CD4-positive, alpha-beta T cell treated with Interferon gamma for 1 hour (primary cell): ENCODE measurements around the gene RASD1.

Experiments
- DNase-seq: peaks from one replicate; pipeline ENCODE4 v3.0.0-alpha.2; 2020

RASD1 gene, protein sequence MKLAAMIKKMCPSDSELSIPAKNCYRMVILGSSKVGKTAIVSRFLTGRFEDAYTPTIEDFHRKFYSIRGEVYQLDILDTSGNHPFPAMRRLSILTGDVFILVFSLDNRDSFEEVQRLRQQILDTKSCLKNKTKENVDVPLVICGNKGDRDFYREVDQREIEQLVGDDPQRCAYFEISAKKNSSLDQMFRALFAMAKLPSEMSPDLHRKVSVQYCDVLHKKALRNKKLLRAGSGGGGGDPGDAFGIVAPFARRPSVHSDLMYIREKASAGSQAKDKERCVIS

DNA sequence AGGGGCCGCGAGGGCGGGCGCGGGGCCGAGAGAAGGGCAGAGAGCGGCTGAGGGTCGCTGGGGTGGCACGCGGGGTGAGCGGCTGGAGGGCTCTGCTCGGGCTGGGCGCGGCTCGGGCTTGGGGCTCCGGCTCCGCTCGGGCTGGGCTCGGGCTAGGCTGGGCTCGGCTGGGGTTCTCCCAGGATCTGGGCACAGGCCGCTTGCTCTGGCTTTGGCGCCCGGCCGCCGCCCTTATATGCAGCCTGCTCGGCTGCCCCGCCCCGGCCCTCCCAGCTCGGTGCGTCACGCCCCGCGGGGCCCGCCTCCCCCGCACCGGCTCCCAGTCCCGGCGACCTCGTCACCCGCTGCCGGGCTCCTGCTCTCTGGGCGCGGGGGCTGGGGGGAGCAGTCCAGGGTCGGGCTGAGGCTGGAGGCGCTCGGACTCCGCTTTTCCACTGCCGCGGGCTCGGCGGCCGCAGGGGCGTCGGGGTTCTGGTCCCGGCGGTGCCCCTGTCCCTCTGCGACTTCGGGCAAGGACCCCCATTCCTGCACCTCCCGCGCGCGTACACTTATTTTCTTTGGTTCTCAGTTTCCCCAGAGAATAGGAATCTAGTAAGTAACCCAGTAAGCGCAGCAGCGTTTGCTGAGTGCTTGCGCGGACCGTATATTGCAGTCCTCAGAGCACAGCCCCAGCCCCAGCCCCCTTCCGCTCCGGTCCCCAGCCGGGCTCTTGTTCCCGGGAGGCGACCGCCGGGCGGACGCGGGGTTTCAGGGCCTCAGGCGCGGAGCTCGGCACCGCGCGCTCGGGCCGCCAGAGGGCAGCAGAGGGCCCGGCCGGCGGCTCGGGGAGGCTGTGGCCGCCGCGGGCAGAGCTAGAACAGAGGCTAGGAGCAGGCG is at the start of gene RASD1:
TSS of gene RASD1 (minus strand) at position 207 of the 876 bp plus-strand sequence. CDS start 214 bp downstream, outside the sequence.
- DNase-seq = peak; percentile 78

- DNase-seq = no peak
These were observed 49.8 kb upstream of the RASD1 start for GRCh38 chr17:17545984-17546383.

DNA sequence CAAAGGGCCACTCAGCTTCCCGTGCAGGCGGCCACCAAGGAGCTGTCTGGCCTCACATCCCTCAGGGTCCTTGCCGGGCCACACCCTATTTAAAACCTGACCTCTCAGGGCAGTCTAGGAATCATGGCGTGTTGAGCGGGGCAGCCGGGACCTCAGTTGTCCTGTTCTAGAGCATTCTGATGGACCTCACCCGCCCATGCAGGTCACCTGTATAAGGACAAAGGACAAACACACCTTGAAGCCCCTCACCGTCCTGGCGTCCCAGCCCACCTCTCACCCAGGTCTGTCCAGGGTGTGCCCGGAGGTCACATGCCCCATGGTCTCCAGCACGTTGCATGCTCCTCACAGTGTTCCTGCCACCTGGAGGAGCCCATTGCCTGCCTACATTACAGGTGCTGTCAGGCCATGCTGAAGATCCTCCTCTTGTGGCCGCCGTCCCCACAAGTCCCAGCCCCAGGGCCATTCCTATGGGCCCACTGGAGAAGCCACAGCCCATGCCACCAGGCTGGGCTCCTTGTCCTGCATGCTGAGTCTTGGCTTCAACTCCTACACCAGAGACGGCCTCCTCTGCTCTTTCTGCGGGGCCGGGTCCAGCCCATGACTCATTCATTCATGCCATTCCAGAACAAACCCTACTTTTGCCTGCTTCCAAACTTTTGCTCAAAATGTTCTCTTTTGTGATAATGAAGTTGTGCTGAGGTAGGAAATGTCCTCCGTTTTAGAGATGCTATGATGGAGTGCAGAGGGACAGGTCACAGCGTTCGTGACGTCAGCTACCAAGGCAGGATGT is 49.0 kb upstream of the RASD1 start:
- no peak for DNase-seq

GRCh38 chr17:17542906-17543635 is 46.9 kb upstream of the RASD1 start:
- no peak for DNase-seq

- no peak for DNase-seq
These were observed 45.4 kb upstream of the RASD1 start for GRCh38 chr17:17541640-17542001.

GRCh38 chr17:17540935-17541639 is 44.9 kb upstream of the RASD1 start:
- DNase-seq = no peak

- DNase-seq = no peak
These were observed 44.2 kb upstream of the RASD1 start for GRCh38 chr17:17540278-17540906.

DNA sequence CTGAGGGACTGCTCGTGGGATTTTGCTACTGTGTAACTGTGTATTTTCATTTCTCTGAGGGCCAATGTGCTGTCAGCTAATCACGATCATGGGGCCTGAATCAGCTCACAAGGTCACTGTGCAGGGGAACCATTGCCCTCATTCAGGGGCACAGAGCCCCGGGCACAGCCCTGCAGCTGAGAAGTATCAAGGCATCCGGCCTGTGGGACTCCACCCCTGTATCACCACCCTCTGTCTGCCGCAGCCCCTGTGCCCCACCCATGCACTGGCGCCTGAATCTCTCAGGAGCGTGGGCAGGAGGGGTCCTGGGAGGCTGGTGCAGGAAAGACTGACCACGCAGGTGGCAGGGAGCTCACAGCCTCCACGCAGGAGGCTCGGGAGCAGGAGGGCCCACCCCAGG is 43.4 kb upstream of the RASD1 start:
- no peak for DNase-seq

- DNase-seq = no peak
These were observed 42.5 kb upstream of the RASD1 start for GRCh38 chr17:17538417-17539391.

DNA sequence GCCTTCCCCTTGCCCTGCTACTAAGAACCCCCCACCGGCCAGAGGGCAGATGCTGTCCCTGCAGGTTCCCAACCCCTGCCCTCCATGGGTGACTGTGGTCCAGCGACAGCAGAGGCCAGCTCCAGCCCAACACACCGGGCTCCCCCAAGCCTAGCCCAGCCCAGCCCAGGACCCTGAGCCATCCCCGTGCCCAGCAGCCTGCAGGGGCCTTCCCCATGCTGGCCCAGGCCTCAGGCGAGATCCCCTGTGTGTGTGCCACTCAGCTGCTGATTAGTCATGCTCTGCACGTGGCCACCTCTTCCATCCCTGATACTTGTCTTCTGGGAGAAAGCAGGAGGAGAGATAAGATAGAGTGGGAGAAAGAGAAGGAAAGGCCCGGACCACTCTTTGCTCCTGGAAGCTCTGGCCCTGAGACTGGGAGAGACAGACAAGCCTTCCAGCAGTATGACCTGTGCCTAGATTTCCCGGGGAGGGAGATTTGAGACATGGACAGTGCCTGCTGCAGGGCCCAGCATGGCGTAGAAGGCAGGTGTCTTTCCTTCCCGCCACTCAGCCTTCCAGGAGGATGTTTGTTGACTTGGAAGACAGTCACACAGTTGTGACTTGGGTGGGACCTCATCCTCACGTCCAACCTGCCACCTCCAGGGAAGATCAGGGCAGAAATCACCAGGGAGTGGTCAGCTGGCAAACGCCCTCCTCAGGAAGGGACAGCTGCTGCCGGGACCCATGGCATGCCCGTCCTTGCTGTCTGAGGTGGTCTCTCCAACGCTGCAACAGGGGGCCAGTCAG is 41.3 kb upstream of the RASD1 start:
- no peak for DNase-seq

DNA sequence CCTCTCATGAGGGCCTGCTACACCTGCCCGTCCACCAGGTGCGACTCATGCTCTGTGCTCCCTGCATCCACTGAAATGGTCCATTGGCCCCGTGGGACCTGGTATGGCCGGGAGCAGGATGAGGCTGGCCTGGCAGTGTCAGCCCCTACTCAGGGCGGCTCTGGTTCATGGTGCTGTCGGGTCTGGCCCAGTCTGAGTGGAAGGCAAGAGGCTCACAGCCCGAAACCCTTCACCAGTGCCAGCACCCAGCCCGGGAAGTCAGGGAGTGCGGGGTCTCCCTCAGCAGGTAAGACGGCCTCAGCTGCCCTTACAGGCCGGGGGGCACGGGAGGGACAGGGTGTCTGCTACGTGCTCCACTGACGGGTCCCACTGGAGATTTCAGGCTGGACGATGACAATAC is 40.5 kb upstream of the RASD1 start:
- no peak for DNase-seq

DNA sequence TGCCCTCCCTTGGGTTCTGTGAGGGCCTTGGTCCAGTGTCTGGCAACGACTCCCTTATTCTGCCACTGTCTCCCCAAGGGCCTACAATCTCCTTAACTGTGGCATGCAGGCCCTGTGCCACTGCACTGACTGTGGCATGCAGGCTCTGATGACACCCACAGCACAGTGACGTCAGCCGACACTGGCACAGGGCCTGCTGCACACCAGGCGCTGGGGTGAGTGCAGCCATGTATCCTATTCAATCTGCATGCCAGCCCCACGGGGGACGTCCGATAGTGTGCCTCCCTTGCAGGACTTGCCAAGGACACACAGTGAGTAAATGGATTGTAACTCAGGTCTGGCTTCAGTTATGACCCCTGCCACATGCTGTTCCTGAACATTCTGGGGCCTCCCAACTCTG is 39.8 kb upstream of the RASD1 start:
- DNase-seq = no peak

DNA sequence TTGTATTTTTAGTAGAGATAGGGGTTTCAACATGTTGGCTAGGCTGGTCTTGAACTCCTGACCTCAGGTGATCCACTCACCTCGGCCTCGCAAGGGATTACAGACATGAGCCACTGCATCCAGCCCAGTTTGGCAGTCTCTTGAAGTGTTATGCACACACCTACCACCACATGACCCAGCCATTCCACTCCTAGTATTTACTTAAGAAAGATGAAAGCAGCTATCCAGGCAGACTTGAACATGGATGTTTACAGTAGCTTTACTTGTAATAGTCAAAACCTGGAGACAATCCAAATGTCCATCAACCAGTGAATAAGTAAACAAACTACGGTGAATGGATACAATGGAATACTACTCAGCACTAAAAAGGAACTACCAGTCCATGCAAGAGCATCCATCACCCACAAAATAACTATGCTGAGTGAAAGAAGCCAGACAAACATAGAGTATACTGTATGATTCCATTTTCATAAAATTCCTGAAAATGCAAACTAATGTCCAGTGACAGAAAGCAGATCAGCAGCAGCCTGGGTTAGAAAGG is 37.8 kb upstream of the RASD1 start:
- no peak for DNase-seq

- DNase-seq = no peak
These were observed 36.8 kb upstream of the RASD1 start for GRCh38 chr17:17532991-17533390.

DNA sequence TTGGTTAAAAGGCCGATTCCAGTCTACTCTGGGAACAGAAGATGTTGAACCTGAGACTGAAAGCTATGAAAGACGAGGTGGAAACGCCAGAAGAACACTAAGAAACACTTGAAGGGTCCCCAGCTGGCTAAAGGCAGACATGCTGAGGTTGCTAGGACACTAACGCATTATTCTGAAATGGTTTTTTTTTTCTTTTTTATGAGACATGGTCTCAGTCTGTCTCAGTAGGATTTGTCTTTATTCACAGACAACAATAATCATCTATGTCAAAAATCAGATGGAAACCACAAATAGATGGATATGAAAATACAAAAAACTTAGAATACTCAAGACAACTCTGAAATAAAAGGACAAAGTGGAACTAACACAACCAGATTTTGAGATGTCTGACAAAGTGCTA is 35.0 kb upstream of the RASD1 start:
- no peak for DNase-seq

- no peak for DNase-seq
These were observed 32.8 kb upstream of the RASD1 start for GRCh38 chr17:17528696-17529652.

GRCh38 chr17:17527956-17528500 is 31.8 kb upstream of the RASD1 start:
- DNase-seq = no peak

- no peak for DNase-seq
These were observed 31.3 kb upstream of the RASD1 start for GRCh38 chr17:17527534-17527933.
